ENCODE results near the gene TBC1D14.

Gene TBC1D14, protein sequence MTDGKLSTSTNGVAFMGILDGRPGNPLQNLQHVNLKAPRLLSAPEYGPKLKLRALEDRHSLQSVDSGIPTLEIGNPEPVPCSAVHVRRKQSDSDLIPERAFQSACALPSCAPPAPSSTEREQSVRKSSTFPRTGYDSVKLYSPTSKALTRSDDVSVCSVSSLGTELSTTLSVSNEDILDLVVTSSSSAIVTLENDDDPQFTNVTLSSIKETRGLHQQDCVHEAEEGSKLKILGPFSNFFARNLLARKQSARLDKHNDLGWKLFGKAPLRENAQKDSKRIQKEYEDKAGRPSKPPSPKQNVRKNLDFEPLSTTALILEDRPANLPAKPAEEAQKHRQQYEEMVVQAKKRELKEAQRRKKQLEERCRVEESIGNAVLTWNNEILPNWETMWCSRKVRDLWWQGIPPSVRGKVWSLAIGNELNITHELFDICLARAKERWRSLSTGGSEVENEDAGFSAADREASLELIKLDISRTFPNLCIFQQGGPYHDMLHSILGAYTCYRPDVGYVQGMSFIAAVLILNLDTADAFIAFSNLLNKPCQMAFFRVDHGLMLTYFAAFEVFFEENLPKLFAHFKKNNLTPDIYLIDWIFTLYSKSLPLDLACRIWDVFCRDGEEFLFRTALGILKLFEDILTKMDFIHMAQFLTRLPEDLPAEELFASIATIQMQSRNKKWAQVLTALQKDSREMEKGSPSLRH

DNA sequence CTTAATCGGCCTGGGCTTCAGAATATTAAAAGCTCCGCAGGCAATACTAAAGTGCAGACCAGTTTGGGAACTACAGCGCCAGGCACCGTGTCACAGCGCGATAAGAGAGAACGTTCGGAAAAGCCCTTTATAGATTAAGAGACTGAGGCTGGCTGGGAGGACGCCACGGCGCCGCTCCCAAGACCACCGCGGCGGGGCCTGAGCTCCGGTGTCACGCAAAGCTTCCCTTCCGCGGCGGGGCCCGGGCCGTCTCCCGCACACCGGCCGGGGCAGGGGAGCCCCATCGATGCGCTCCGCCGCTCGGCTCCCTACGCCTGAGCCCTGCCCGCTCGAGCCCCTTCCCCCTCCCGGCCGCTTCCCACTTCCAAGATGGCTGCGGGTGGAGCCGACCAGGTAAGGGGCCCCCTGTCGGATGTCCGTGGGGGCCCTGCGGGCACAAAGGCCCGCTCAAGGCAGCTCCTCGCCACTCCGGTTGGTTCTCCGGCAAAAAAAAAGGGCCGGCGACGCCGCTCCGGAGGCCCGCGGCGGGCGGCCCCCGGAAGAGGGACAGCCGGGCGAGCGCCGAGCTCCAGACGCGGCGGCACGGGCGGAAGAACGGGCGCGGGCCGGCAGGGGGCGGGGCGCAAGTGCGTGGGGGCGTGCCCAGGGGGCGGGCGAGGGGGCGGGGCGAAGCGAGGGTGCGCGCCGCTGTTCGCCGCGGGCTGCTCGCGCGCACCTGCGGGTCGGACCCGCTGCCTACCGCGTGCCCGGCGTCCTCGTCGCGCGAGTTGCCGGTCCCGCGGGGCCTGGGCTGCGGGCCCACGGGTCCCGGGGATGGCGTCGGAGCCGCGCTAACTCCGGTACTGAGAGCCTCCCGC is at the start of gene TBC1D14:
Gene TBC1D14 (plus strand): TSS at position 714 of the 857 bp plus-strand sequence. CDS start 13,564 bp downstream, outside the sequence.
- peak; percentile 99 for DNase-seq (ENCODE audit: low spot score)

DNA sequence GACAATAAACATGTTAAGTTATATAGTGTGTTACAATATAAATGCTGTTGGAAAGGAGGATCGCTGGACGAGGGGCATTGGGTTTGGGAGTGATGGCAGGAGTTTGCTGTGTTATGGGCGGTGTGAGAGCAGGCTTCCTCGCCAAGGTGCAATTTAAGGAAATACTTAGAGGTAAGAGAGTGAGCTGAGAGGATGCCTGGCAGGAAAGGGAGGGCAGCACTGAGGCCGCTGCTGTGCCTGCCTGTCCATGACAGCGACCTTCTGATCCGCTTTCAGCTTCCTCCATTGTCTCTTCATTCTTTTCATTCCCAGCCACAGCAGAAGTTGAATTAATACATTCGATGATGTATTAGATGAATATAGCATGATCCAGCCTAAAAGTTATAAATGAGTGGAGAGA is 41.2 kb upstream of the TBC1D14 start:
- DNase-seq (ENCODE audit: low spot score) = no peak

DNA sequence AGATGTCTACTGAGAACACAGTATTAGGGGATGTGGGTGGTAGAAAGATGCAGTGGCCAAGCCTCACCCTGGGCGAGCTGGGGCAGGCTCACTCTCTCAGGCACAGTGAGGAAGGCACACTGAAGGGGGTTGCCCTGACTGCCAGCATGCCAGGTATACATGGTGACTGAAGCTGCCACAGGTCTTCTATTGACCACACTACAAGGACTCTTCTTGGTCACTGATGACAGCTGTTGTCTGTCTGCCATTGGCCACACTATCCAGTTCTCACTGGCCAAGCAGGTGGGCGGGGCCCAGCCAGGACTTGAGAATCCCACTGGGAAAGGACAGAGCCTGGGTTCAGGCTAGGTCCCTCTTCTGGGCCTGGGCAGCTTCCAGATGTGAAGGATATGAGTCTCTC is 39.7 kb upstream of the TBC1D14 start:
- no peak for DNase-seq (ENCODE audit: low spot score)

DNA sequence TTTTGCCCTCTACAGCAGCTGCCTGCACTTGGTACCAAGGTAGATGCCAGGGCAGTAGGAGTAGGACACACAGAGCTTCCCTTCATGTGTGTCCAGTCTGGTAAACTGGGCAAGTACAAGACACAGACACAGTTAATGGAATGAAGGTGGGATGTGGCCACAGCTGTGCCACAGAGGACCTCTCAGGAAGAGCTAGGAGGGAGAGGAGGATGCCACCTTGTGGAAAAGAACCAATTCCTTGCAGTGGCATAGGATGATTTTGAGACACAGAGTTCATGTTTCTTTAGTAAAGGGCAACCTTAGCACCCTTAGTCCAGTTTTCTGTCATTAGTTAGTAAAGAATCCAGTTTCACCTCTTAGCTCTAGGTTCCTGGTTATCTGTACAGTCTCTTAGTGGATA is 36.3 kb upstream of the TBC1D14 start:
- DNase-seq (ENCODE audit: low spot score) = peak; percentile 52

DNA sequence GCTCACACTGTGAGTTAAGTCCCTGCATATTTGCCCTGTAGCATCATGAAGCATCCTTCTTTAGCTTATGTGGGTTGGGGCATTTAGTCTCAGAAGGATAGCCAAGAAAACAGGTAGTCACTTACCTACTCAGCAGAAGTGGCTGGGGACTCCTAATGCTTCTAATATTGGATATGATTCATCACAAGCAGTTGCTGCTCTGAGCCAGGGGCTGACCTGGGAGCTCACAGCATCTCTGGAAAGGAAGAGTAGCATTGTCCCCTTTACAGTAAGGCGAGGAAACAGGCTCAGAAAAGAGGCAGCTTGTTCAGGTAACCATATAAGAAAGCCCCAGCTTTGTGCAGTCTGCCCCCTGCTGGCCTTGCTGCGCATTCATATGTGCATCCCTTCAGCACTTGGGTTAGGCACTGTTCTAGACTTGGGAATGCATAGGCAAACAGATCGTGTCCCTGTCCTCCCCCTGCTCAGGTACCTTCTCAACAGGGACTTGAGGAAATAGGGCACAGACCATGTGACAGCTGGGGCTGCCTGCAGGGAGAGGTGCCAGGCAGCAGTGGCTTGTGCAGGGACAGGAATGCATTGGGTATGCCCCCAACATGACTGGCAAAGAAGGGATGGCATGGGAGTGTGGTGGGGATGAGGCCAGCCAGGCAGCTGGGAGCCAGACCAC is 35.7 kb upstream of the TBC1D14 start:
- peak; percentile 77 for DNase-seq (ENCODE audit: low spot score)

DNA sequence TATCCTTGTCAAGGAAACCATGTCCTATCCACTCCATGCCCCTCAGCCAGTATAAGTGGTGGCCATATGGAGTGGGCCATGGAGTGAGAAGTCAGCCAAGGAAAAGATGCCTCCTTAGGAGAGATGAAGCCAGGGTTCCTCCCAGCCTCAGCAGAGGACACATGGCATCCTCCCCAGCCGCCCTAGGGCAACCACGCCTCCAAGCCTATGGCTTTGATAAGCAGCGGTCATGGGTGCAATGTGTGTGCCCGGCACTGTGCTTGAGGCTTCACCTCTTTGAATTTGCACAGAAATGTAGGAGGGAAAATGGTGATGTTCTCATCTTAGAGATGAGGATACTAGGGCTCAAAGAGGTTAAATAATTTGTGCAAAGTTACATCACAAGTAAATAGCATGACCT is 34.6 kb upstream of the TBC1D14 start:
- DNase-seq (ENCODE audit: low spot score) = no peak

DNA sequence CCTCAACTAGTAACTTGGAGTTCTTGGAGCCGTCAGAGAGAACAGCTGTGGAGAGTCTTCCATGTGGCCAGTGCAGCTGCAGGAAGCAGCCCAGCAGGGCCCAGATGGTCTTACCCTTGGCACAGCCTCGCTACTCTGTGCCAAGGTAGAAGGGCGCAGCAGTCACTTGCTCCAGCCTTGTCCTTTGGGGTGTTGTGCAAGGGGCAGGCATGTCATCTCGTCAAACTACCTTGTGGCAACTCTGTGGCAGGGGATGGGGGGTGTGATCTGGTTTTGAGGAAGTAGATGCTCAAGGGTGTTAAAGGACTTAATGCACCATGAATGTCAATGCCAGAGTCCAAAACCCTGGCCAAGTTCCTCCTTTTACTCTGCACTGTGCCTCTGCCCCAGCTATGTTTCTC is 34.2 kb upstream of the TBC1D14 start:
- no peak for DNase-seq (ENCODE audit: low spot score)

DNA sequence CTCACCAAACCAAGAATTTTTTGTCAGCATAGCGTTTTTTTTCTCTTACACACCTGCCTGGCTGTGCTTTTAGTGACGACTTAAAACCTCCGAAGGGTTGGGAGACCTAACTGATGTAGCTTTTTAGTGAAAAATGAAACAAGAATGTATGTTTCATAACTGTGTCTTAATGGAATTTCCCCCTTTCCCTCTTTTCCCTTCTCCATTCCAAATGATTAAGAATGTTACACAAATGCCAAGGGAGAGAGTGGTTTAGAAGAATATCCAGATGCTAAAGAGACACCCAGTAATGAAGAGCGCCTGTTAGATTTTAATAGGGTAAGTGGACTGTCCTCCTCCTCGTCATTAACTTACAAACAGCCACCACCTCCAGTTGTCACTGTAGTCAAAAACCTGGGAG is 33.2 kb upstream of the TBC1D14 start:
- no peak for DNase-seq (ENCODE audit: low spot score)

DNA sequence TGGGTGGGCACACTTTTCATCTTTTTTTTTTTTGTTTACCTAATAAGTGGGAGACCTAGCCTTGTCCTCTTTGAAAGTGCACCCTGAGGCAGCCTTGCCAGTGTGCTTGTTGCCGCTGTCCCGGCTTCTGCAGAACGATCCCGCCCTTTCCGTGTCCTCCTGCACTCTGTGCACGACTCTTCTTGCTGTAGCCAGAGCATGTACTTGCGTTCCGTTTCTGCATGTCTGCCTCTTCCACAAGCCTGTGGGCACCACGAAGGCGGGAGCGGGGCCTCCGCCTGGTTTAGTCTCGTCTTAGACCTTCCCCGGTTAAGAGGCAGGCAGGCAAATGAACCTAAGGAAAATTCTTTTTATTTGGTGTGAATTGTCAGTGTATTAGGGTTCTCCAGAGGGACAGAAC is 32.6 kb upstream of the TBC1D14 start:
- no peak for DNase-seq (ENCODE audit: low spot score)

DNA sequence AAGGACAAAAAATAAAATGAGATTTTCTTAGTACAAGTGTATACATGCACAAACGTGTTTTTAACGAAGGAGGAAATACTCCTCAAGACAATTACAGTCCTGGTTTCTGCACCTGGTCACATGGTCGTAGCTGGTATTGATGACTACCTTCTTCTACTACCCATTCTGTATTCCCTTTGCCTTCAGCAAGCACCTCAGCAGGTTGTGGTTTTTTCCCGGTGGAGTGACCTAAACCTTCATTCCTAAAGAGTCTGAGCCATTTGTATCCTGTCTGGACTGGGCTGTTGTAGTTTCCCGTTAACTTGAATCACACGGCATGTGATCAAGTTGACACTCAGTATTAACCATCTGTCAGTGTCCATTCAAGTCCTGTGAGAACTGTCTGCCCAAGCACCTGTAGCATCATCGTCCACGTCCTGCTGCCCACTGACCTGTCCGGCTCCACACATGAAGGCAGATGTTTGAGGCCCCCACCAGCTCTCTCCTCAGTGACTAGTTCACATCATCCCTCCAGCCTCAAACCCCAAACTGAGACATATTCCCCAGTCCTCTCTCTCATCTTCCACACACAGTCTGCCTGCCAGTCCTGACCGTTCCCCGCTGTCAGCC is 31.1 kb upstream of the TBC1D14 start:
- DNase-seq (ENCODE audit: low spot score) = no peak

DNA sequence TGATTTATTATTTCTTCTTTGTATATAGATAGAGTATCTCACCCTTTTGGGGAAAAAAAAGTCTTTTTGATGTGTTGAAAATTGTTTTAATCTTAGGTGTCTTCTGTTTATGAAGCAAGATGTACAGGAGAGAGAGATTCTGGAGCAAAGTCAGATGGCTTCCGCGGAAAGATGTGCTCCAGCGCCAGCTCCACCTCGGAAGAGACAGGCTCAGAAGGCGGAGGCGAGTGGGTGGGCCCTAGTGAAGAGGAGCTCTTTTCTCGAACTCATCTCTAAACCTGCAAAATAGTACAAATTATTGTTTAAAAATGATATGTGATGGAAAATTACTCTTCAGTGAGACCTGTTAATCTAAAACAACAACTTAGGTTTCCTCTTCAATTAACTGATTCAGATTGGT is 28.9 kb upstream of the TBC1D14 start:
- DNase-seq (ENCODE audit: low spot score) = no peak

DNA sequence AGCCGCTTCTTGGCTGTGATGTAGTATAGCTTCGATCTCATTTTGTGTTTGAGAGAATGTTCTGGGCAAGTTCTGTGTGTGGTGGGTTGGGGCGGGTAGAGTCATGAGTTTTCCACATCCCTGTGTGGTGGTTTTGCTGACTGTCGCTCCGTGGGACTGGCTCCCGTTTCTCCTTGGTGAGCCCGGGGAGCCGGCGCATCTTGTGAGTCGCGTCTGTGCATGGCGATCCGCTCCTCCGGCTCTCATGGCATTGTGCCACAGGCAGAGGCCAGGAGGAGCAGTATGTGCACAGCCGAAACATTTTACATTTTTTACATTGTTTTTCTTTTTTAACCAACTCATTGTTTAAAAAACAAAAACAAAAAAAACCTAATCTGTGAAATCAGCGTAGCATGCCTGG is 27.7 kb upstream of the TBC1D14 start:
- no peak for DNase-seq (ENCODE audit: low spot score)

DNA sequence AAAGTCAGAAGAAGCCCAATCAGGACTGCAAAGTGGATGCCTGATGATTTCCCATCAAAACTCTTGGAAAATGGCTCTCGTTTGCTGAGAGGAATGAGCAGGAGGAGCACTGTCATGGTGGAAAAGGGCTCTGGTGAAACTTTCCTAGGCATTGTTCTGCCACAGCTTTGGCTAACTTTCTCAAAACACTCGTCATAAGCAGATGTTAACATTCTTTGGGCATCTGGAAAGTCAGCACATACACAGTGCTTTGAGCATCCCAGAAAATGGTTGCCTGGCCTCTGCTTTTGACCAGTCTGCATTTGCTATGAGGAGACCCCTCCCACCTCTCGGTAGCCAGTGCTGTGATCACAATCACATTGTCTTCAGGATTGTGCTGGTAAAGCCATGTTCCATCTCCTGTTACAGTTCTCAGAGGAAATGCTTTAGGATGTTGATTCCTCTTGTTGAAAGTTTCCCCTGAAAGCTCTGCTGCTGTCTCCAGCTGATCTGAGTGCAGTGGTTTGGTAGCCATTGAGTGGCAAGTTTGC is 25.2 kb upstream of the TBC1D14 start:
- DNase-seq (ENCODE audit: low spot score) = no peak

DNA sequence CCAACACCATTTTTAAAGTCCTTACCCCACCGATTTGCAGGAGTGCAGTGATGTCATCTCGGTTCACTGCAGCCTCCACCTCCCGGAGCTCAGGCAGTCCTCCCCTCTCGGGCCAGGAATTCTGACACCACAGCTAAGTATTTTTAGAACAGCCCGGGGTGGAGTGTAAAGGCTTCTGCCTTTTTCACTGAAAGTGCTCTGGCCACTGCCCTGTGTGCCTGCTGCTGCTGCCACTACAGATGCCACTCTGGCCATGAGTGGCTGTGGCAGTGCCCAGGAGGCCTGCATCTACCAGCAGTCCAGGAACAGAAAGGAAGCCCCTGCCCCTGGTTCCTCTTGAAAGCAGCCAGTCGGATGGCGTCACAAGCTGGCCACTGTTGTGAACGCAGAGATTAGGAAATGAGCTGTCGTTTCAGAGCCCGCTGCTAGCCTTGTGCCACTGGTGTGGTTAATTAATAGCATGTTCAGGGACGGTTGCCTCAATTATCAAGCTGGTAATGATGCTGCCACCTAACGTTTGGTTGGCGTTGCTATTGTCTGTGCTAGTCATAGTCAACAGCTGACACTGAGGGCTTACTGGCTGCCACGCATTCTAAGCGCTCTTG is 23.6 kb upstream of the TBC1D14 start:
- peak; percentile 71 for DNase-seq (ENCODE audit: low spot score)

DNA sequence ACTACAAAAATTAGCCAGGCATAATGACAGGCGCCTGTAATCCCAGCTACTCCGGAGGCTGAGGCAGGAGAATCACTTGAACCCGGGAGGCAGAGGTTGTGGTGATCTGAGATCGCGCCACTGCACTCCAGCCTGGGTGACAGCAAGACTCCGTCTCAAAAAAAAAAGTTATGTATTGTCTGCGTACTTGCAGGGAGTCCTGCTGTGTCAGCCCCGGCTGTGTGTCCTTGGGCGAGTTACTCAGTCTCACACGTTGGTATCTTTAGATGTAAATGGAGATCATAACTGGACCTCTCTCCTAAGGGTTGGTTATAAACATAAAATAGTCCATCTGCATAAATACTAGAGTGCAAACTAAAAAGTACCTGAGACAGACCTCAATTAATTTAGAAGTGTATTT is 22.7 kb upstream of the TBC1D14 start:
- no peak for DNase-seq (ENCODE audit: low spot score)

DNA sequence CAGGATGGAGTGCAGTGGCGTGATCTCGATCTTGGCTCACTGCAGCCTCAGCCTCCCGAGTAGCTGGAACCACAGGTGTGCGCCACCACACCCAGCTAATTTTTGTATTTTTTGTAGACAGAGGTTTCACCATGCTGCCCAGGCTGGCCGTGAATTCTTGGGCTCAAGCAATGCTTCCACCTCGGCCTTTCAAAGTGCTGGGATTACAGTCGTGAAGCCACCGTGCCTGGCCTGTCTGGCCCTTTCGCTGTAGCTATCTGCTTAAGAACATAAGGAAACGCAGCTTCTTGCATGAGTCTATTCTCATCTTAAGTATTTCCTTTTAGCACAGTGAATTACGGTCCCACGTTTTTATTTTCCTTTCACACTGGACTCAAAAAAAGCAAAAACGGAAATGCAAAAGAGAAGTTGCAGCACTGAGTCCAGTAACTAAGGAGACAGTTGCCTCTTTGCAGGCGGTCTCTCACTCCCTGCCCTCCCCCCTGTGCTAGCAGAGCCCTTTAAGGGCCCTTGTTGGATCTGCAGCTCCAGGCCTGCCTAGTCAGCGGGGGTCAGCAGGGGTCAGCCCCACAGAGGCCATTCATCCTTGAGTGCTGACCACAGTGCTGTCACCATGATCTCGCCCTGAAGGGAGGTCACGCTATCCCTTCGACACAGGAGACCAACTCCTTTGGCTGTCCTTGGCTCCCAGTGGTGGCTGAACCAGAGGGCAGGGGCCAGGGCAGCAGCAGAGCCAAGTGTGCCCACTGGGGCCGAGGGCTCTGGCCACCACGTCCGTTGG is 21.8 kb upstream of the TBC1D14 start:
- no peak for DNase-seq (ENCODE audit: low spot score)

DNA sequence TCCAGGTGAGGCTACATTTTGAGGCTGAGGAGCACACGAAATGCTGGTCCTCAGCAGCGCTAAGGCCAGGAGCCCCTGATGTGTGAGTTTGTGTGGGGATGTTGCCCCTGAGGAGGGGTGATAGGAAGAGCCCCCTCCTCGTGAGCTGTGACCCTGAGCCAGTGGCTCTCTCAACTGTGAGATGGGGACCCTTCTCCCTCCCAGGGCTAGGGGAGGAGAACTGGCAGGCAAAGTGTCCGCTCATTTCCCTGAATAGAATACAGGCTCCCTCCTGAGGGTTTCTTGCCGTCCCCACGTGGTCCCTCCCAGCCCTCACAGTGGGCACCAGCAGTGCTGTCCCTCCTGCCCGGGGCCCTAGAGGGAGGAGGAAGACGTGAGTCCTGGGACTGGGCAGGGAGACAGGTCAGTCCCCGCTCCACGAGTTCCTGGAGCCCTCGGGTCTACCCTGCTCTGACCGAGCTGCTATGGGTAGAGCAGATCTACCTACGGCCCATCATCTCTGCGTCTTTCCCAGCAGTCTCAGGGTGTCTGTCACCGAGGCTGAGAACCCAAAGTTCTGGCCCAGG is 21.0 kb upstream of the TBC1D14 start:
- DNase-seq (ENCODE audit: low spot score) = no peak

DNA sequence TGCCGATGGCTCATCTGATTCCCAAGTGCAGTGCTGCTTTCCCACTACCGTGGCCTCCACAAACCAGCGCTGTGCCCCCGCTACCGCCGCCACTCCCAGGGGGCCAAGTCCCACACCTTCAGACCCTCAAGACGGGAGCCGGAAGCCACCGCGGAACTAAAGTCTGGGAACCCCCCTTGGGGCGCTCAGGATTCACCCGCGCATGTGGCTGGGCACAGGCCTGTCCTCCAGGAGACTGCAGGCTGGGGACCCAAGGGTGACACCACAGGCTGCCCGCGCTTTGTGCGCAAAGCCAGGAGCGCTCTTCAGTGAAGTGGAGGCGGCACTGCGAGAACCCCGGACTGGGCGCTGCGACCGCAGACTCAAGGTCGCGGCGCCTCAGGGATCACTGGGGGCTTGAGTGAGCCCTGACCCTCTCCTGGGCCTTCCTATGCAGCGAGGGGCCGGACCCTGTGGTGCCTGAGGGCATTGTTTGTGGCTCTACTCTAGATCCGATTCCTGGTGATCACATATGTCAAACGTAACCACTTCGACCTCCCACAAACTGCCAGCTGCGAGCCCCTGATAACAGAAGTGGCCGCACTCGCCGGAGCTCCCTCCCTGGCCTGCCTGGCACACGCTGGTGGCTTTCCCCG is 20.4 kb upstream of the TBC1D14 start:
- DNase-seq (ENCODE audit: low spot score) = no peak

DNA sequence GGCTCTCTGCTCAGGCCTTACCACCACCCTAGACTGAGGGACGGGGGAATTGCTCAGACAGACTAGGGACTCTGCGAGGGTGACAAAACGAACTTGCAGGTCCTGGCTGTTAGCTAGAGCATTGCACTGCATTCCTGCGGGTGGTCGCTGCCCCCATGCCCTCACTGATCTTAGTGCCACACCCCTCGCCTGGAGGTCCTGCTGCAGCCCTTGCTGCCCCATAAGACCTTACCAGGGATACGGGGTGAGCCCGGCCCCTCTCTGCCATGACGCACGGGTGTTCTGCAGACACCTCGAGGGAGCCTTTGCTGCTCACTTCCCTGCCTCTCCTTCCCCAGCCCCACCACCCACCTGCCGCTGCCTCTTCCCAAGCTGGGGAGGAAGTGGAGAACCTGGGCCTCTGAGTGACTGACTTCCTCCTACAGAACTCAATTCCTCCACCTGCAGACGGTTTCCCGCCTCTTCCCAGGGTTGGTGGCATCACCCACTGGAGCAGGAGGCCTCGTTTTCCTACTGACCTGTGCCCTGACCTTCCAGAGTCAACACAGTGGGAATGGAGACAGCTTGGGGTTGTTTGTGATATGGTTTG is 19.8 kb upstream of the TBC1D14 start:
- DNase-seq (ENCODE audit: low spot score) = no peak
